ENCODE results near the gene PIGN.

PIGN gene, protein sequence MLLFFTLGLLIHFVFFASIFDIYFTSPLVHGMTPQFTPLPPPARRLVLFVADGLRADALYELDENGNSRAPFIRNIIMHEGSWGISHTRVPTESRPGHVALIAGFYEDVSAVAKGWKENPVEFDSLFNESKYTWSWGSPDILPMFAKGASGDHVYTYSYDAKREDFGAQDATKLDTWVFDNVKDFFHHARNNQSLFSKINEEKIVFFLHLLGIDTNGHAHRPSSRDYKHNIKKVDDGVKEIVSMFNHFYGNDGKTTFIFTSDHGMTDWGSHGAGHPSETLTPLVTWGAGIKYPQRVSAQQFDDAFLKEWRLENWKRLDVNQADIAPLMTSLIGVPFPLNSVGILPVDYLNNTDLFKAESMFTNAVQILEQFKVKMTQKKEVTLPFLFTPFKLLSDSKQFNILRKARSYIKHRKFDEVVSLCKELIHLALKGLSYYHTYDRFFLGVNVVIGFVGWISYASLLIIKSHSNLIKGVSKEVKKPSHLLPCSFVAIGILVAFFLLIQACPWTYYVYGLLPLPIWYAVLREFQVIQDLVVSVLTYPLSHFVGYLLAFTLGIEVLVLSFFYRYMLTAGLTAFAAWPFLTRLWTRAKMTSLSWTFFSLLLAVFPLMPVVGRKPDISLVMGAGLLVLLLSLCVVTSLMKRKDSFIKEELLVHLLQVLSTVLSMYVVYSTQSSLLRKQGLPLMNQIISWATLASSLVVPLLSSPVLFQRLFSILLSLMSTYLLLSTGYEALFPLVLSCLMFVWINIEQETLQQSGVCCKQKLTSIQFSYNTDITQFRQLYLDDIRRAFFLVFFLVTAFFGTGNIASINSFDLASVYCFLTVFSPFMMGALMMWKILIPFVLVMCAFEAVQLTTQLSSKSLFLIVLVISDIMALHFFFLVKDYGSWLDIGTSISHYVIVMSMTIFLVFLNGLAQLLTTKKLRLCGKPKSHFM

GRCh38 chr18:62186774-62187542 is at the start of gene PIGN, which contains the start of gene RELCH:
Gene PIGN, minus strand, starts transcription at chr18:62187056. Its CDS starts 25,703 bp downstream, at chr18:62161353.
Gene RELCH, plus strand, starts transcription at chr18:62187255. Its CDS starts 251 bp downstream, at chr18:62187506.
- DNase-seq, result peak; percentile 100

DNA sequence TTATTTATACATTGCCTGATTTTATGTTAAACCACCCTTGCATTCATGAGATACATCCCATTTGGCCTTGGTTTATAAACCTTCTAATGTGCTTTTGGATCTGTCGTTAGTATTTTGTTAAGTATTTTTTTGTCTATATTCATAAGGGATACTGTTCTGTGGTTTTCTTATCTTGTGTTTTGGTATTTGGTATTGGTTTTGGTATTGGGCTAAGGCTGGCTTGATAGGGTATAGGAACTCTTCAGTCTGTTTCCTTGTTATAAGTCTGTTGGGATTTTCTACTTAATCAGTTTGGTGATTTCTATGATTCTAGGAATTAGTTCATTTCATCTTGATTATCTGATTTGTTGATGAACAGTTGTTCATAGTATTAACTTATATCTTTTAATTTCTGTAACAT is 49.4 kb upstream of the PIGN start:
- peak; percentile 5 for DNase-seq

GRCh38 chr18:62226047-62226446 is 39.2 kb upstream of the PIGN start:
- DNase-seq, result no peak

DNA sequence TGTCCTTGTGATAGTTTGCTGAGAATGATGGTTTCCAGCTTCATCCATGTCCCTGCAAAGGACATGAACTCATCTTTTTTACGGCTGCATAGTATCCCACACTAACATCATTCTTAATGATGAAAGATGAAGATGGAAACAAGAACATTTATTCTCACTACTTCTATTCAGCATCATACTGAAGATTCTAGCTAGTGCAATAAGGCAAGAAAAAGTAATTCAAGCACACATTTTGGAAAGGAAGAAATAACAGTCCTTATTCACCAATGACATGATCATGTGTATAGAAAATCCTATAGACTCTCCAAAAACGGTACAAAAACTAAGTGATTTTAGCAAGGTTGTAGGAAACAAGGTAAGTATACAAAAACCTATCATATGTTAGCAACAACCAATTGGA is 37.4 kb upstream of the PIGN start:
- DNase-seq, result no peak

GRCh38 chr18:62214790-62215189 is 27.9 kb upstream of the PIGN start:
- DNase-seq, result no peak

- DNase-seq, result no peak
Measured at GRCh38 chr18:62211325-62211828, 24.5 kb upstream of the PIGN start.

DNA sequence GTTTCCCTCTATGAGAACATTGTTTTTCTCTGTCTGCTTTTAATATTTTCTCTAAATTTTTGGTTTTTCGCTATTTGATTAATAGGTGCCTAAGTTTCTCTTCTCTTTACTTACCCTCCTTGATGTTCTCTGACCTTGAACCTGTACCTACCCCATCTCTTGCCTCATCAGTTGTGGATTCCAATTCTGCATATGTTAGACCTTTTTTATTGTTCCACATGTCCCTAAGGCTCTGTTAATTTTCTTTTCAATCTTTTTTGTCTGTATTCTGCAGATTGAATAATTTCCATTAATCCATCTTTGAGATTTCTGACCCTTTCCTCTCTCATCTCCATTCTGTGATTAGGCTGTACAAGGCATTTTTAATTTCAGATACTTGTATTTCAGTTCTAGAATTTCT is 23.3 kb upstream of the PIGN start:
- DNase-seq, result no peak

GRCh38 chr18:62209046-62209445 is 22.2 kb upstream of the PIGN start:
- peak; percentile 59 for DNase-seq

DNA sequence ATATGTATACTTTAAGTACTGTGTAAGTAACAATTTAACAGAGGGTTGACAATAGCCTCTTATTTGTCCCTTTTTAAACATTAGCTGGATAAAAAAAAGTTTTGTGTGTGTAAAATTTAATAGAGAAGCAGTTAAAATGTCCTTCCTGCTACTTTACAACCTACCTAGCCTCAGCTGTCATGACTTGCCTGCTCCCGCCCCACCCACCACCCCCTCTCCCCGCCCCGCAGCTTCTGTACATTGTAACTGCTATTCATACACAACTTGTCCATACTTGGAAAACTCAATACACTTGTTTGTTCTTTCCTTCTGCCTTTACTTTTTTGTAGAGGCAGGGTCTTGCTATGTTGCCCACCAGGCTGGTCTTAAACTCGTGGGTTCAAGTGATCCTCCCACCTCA is 19.7 kb upstream of the PIGN start:
- DNase-seq, result no peak

DNA sequence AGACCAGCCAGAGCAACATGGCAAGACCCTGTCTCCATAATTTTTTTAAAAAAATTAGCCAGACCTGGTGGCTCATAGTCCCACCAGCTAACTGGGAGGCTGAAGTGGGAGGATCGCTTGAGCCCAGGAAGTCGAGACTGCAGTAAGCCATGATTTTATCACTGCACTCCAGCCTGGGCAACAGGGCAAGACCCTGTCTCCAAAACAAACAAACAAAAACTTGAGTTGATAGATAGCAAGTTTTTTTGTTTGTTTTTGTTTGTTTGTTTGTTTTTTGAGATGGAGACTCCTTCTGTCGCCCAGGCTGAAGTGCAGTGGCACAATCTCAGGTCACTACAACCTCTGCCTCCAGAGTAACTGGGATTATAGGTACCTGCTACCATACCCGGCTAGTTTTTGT is 19.0 kb upstream of the PIGN start:
- DNase-seq, result no peak

- DNase-seq, result no peak
Measured at GRCh38 chr18:62201870-62202269, 15.0 kb upstream of the PIGN start.

- no peak for DNase-seq
Measured at GRCh38 chr18:62200121-62200914, 13.5 kb upstream of the PIGN start.

DNA sequence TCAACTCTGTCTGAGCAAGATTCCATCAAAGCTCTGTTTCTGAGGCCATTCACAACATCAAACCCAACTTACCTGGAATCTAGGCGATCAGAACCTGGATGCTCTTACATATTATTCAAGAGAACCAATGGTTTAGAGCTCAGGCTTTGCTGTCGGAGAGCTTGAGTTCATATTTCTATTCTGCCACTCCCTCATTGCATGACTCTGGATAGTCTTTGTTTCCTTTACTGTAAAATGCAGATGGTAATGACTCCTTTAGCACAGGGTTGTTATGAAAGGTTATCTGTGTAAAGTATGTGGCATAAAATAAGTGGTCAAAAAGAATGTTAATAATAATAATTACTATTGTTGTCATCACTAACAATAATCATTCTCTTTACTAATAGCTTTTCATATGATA is 12.8 kb upstream of the PIGN start:
- no peak for DNase-seq

GRCh38 chr18:62198259-62198658 is 11.4 kb upstream of the PIGN start:
- DNase-seq, result no peak

DNA sequence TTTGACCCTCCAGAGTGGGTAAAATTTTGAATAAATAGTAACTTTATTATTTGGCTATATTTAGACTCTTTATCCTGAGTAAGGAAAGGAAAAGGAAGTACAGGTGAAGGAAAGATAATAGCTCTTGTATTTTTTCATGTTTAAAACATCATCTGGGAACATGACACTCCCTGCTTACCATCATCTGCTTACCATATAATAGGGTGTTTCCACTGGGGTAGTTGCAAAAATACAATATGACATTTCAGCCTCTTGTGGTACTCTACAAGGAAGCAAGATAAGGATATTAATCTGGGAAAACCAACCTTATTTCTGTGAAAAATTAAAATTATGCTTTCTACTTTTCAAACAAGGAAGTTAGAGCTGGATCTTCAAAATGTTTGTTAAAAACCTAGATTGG is 10.1 kb upstream of the PIGN start:
- no peak for DNase-seq

DNA sequence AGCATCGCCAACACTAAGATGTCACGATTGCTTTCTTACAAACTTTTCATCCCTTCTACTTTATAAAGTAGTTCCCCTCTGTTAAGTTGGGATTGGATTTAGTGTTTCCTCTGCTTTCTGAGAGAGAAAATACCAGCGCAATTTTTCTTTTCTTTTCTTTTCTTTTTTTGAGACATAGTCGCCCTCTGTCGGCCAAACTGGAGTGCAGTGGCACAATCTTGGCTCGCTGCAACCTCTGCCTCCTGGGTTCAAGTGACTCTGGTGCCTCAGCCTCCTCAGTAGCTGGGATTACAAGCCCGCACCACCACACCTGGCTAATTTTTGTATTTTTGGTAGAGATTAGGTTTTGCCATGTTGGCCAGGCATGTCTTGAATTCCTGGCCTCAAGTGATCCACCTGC is 9.2 kb upstream of the PIGN start:
- no peak for DNase-seq

DNA sequence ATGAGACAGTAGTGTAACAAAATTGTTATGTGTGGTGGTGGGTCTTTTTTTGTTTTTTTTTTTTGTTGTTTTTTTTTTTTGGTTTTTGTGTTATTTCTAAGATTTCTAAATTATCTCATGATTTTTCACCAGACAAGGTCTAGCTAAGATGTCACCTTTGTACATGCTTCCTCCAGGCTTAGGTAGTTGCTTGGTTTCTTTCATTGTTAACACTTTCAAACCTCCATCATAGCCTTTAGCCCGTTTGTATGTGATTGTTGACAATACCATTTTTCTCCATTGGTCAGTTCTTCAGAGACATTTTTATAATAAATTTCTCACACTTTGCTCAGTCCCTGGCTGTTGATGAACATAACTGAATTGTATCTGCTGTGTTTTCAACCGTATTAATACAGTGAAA is 2.4 kb upstream of the PIGN start:
- no peak for DNase-seq

GRCh38 chr18:62187543-62188510 is 971 bp upstream of the PIGN start:
- DNase-seq, result peak; percentile 79

DNA sequence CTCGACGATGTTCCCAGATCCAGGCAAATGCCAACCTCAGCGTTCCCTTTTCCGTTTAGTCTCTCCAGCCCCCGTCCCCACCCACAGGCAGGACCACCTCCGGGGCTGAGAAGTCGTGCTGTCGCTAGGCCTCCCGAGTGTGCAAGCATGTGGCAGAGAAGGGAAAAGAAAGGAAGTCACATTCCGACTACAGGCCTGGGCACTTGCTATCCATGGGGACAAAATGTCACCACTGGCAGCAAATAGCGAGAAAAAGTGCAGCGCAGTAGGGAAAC is 420 bp downstream of the PIGN start:
- DNase-seq, result no peak

DNA sequence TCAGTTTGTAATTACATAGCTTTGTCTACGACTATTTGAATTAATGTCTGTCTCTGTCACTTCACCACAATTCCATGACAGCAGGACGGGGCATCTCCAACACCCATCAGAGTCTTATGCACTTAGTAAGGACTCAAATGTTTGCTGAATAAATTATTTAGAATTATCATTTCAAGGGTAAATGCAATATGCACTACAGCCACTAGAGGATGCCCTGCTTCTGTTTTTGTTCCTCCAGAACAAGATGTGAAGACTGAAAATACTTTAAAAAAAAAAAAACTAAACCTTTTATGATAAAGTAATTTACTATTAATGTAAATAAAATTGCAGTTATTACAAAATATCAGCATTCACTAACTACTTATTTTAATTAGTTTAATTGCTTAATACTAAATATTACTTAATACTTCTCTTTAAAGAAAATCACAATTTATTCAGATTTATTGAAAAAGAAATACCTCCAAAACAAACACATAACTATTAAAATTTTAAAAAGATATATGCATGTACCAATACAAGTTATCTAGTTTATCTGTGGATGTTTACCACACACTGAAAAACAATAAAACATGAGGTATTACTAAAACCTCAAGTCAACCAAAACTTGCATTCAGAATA is 3.2 kb downstream of the PIGN start:
- DNase-seq, result peak; percentile 83

DNA sequence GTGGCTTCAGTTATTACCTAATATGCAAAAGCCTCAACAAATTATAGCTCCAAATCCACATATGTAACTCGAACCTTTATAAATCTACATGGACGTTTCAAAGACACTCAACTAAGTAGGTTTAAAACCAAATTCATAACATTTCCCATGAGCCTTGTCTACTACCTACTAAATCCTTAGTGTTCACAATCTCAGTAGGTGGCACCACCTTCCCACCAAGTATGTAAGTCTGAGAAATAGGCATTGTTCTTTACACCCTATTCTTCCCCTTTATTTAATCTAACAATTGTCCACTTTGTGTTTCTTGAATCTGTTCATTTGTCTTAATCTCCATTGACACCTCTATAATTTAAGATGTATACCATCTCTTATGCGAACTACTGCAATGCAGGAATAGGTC is 4.6 kb downstream of the PIGN start:
- DNase-seq, result peak; percentile 27
